Subcutaneous abdominal adipose tissue (tissue), 5 donors: Measurements from ENCODE around the gene TMEM234.

Experiments
- H3K27ac ChIP-seq: one replicate; pipeline ENCODE4 v1.7.0; 2013; ENCODE audit warnings: low read depth, mild to moderate bottlenecking, inconsistent platforms, low read length, moderate library complexity
- H3K27me3 ChIP-seq, 5 donors: one replicate each; pipeline ENCODE4 v1.7.0; 2013; ENCODE audit warnings: low read length in 5 of 5, inconsistent platforms in 1 of 5; ENCODE audit not compliant: control insufficient read depth in 5 of 5, insufficient read depth in 4 of 5
- H3K36me3 ChIP-seq, 5 donors: one replicate each; pipeline ENCODE4 v1.7.0; 2013; ENCODE audit warnings: low read length in 5 of 5; ENCODE audit not compliant: control insufficient read depth in 5 of 5, insufficient read depth in 5 of 5
- H3K4me1 ChIP-seq, 5 donors: one replicate each; pipeline ENCODE4 v1.7.0; 2013; ENCODE audit warnings: low read length in 5 of 5, mild to moderate bottlenecking in 3 of 5, moderate library complexity in 1 of 5; ENCODE audit not compliant: control insufficient read depth in 5 of 5, insufficient read depth in 5 of 5
- H3K4me3 ChIP-seq, 5 donors: one replicate each; pipeline ENCODE4 v1.7.0; 2013; ENCODE audit warnings: low read length in 5 of 5, low read depth in 1 of 5
- H3K9ac ChIP-seq, 5 donors: one replicate each; pipeline ENCODE4 v1.7.0; 2013; ENCODE audit warnings: low read length in 5 of 5, mild to moderate bottlenecking in 4 of 5, moderate library complexity in 3 of 5
- H3K9me3 ChIP-seq, 5 donors: one replicate each; pipeline ENCODE4 v1.7.0; 2013; ENCODE audit warnings: low read length in 5 of 5; ENCODE audit not compliant: control insufficient read depth in 5 of 5
- donor health status: healthy.
- donor health status: healthy.
- donor health status: healthy.
- donor health status: healthy.
- donor health status: healthy.

TMEM234 gene

DNA sequence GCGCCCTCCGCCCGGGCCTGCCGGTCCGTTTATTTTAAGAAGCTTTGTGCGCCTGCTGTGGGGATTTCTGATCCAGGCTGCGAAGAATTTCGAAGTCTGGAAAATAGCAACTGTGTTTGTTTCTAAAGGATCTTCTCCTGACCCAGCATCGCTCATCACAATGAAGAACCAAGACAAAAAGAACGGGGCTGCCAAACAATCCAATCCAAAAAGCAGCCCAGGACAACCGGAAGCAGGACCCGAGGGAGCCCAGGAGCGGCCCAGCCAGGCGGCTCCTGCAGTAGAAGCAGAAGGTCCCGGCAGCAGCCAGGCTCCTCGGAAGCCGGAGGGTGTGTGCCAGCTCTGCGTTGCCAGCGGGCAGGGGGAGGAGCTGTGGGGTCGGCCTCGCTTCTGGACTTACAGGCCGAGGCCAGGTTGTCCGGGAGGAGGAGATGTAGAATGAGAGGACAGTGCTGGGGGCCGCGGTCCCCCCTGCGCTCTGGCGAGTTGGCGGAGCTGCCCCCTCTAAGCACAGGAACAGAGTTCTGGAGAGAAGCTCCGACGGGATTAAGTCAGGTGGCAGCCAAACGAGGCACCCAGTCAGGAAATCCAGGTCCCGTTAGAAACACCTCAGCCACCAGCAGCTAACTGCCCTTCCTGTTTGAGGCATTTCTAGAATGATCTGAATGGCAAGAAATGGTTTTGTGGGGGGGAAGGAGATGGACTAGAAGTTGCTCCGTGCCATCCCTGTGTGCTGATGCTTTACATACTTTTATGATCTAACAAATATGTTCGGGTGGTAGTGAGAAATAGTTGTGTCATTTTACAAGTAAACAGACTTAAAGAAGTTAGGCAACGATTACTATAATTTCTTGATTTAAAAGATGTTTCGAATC is 41.7 kb downstream of the TMEM234 start:
- no peaks in the 10 kb centered on the region for H3K9me3 ChIP-seq
- peak overlapping the region; percentile 72 to 82 (median 74) for H3K4me3 ChIP-seq
- peak overlapping the region; percentile 32 to 97 (median 92) for H3K9ac ChIP-seq
- no peaks in the 10 kb centered on the region for H3K27me3 ChIP-seq
- peaks cover 9 to 53% (median 46%) of the 10 kb centered on the region in 5 donors for H3K4me1 ChIP-seq
- H3K27ac ChIP-seq: peak overlapping the region; percentile 99
- H3K36me3 ChIP-seq: peaks cover 5 to 27% (median 19%) of the 10 kb centered on the region in 5 donors

DNA sequence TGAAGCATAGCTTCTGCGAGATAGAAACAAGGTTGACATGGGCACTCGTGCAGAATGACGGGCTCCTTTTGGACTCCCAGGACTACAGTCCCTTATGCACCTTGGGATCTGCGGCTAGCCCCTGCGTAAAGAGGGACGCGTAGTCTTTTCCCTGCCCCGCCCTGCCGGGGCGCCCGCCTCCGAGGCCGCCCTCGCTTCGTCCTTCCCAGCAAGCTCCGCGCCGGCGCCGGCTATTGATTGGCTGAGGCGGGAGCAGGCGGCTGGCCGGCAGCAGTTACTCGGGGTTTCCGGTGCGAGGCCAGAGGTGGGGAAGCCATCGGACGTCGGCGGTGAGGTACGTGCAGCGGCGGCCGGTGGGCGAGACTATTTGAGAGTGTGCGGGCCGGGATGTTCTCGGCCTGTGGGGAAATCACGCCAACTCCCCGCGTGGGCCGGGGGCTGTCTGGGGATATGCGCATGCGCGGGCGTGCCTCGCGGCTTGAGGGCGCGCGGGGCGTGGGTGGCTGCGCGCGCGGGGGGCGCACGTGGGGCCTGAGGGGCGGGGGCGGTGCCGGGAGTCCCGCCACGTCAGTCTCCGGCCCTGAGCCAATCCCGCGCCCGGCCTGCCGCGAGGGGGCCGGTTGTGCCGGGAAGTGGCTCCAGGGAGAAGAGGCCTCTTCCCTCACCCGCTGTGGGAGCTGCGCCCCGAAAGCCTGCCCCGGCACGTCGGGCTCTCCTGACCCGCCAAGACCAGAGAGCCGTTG is 42.5 kb downstream of the TMEM234 start, which contains the start of gene TXLNA:
TSS of gene TXLNA (plus strand) at position 233 of the 743 bp plus-strand sequence. CDS start 671 bp downstream, outside the sequence.
- Histone ChIP-seq H3K27me3 (no peaks in the 10 kb centered on the region), H3K9me3 (no peaks in the 10 kb centered on the region), H3K36me3 (peaks cover under 1 to 22% (median 14%) of the 10 kb centered on the region in 5 donors), H3K27ac (peak within 1 kb of the TSS; percentile 99), H3K4me3 (peak within 1 kb of the TSS; percentile 72 to 82 (median 74)), H3K4me1 (peaks cover 9 to 48% (median 45%) of the 10 kb centered on the region in 5 donors), H3K9ac (peak within 1 kb of the TSS; percentile 32 to 97 (median 92))

DNA sequence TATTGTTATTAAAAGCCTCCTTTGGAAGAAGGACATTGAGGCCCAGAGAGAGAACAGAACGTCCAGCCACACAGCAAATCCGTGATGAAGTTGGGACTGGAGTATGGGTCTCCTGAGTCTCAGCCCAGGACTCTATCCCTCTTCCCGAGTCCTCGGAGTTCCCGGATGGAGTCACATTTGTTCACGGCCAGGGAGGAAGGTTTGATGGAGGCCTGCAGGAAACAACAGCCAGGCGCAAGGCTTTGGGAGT is 43.0 kb downstream of the TMEM234 start:
- peak overlapping the region; percentile 72 to 82 (median 74) for H3K4me3 ChIP-seq
- no peaks in the 10 kb centered on the region for H3K27me3 ChIP-seq
- peaks cover 0 to 17% (median 9%) of the 10 kb centered on the region in 5 donors for H3K36me3 ChIP-seq
- peaks cover 9 to 43% (median 40%) of the 10 kb centered on the region in 5 donors for H3K4me1 ChIP-seq
- H3K27ac ChIP-seq: peak overlapping the region; percentile 99
- no peaks in the 10 kb centered on the region for H3K9me3 ChIP-seq
- H3K9ac ChIP-seq: peak overlapping the region; percentile 22 to 96 (median 79)

DNA sequence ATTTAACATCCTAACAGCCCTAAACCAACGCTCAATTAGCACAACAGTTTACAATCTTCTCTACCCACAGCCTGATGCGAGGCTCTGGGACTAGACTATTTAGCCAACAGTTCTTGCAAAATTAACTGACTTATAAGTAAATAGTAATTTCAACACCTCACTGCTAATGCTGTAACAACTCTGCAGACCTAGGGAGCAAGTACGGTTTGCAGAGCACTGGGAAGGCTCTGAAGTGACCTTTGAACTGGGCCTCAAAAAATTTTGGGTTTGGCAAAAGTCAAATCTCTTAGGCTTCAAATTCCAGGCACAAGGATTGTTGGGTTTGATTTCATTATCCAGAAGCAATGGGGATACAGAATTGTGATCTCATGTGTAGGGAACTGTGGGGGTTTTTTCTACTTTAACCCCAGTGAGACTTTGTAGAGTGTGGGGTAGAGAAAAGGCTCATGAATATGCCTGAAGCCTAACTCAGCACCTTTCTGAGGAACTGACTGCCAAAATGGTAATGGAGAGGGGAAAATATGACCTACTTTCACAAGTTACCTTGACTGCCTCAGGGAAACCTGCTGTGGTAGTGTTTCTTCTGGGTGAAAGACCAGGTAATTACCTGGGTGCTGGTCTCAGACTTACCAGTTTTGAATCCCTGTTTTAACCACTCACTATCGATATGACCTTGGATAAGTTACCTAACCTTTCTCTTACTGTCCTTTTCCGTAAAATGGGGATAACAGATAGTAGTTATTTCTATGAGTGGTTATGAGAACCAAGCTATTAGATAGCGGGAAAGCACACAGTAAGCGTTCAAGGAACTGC is 43.6 kb downstream of the TMEM234 start:
- Histone ChIP-seq H3K9me3 (no peaks in the 10 kb centered on the region), H3K9ac (peak overlapping the region; percentile 22 to 96 (median 79)), H3K27me3 (no peaks in the 10 kb centered on the region), H3K4me3 (peak overlapping the region; percentile 72 to 82 (median 74)), H3K36me3 (peaks cover 0 to 18% (median 8%) of the 10 kb centered on the region in 5 donors), H3K27ac (peak overlapping the region; percentile 99), H3K4me1 (peaks cover 9 to 42% (median 37%) of the 10 kb centered on the region in 5 donors)

DNA sequence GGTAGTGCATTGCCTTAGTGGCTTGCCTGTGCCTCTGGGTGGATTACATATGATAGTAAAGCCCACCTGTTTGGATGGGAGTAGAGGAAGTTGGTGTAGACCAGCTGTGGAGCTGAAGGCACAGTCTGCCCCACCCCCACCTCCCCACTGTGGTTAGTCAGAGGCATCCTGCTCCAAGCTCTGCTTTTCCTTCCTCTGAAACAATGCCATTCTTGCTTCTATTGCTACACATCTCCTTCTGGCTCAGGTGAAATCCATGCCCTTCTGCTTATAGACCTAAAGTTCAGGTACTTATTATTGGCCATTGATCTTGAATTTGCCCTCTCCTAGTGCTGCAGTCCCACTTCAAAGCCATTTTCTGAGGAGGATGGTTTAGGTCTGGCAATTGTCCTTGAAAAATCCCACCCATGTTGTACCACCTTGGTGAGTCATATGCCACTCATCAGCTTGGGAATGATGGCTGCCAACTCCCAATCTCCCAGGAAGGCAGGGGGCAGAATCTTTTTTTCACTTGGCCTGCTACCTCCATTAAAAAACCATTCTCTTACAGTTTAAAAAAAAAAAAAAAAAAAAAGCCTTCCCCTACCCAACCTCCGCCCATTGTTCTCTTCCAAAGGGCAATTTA is 49.4 kb downstream of the TMEM234 start:
- no peaks in the 10 kb centered on the region for H3K27me3 ChIP-seq
- H3K9ac ChIP-seq: no peak overlapping the region
- no peak overlapping the region for H3K27ac ChIP-seq
- H3K9me3 ChIP-seq: no peaks in the 10 kb centered on the region
- H3K4me3 ChIP-seq: no peak overlapping the region
- H3K4me1 ChIP-seq: no peaks in the 10 kb centered on the region
- H3K36me3 ChIP-seq: peaks cover 11 to 61% (median 49%) of the 10 kb centered on the region in 5 donors

DNA sequence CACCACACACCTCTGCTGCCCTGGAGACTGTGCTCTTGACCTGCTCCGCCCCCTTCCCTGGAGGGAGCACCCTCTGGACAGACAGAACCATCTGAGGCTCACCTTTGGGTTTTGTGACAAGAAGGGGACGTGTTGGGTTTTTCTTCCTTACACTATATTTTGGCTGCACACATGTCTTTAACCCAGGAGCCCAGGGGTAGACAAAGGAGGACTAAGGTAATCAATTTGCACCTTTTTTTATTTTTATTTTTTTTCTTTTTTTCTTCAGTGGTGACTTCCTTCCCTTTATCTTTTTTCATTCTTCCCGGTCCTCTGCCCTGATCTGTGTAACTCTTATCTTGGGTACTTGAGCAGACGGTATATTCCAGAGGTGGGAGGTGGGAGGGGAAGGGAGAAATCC is 51.2 kb downstream of the TMEM234 start:
- Histone ChIP-seq H3K4me1 (no peaks in the 10 kb centered on the region), H3K27ac (no peak overlapping the region), H3K9me3 (no peaks in the 10 kb centered on the region), H3K27me3 (no peaks in the 10 kb centered on the region), H3K36me3 (peaks cover 18 to 75% (median 62%) of the 10 kb centered on the region in 5 donors), H3K9ac (no peak overlapping the region), H3K4me3 (no peak overlapping the region)
